Endothelial cell of hepatic sinusoid (primary cell): Measurements from ENCODE around the gene ABITRAM.
"Not testable (repeated sequence)": the region's sequence is repeated elsewhere in the genome, so short reads cannot be mapped to it uniquely, and the experiment has no call there.

Source experiments
- in situ Hi-C: cut with HindIII; loops from 2 replicates; pipeline ENCODE4 v1.10.0; 2017; ENCODE audit warnings: low sequenced_read_pairs

ABITRAM gene, protein sequence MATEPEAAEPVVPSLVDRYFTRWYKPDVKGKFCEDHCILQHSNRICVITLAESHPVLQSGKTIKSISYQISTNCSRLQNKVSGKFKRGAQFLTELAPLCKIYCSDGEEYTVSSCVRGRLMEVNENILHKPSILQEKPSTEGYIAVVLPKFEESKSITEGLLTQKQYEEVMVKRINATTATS

DNA sequence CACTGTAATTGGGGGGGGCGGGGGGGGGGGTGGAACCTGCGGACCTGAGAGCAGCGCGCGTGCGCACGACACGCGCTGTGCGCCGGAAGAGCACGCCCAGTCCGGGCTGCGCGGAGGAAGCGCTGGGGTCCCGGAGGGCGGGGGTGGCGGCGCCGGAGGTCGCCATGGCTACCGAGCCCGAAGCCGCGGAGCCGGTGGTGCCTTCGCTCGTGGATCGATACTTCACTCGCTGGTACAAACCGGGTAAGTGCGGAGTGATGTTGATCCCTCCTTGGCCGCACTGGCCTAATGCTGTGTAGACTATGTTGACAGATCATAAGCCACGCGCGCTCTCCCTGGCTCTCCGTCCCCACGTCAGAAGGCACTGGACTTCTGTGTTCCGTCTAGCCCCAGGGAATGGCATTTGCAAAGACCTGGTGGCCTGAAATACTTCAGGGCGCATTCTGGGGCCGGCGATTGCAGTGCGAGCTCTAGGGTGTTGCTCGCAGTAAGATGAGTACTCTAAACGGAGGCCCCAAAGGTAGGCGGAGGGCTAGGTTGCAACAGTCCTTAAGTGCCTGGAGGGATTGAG, at the start of gene ABITRAM:
Gene ABITRAM (plus strand): TSS at position 78 of the 571 bp plus-strand sequence. CDS start 87 bp downstream, at position 165.
- in situ Hi-C loops = no loop called here

DNA sequence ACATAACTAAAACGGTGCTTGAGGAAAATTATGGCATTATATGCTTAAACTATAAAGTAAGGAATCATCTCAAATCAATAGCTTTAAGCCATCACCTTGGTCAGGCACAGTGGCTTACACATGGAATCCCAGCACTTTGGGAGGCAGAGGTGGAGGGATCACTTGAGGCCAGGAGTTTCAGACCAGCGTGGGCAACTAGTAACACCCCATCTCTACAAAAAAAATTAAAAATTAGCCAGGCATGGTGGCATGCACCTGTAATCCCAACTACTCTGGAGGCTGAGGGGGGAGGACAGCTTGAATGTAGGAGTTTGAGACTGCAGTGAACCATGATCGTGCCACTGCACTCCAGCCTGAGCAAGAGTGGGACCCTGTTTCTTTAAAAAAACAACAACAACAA, 49.5 kb upstream of the ABITRAM start:
- in situ Hi-C loops = no loop called here

DNA sequence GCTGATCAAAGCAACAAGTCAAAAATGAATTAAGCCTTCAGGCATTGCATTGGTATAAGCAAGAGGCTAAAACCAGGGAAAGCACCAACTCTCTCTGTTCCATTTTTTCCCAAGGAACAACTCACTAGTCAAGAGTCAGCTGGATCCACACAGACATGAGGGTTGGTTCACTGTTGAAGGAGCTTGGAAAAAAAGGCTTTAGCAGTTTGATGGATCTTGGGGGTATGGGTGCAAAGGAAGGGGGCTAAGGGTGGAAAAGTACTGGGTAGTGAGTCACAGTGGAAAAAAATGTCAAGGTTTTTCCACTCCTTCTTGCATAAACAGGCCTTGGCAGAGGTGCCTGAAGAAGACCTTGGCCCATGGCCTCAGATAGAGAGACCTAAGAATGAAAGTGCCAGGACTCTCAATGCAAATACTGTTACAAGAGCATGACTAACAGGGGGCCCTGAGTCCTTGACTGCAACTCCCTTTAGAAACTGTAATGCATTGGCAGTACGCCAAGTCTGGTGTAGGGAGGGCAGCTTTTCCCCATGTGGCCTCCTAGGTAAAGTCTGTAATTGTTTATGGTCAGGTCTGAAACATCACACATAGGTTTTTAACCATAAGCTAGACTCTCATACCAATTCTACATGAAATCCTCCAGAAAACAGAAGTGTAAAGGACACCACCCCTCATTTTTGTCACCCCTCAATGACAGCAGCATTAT, 48.4 kb upstream of the ABITRAM start:
- in situ Hi-C loops = no loop called here

DNA sequence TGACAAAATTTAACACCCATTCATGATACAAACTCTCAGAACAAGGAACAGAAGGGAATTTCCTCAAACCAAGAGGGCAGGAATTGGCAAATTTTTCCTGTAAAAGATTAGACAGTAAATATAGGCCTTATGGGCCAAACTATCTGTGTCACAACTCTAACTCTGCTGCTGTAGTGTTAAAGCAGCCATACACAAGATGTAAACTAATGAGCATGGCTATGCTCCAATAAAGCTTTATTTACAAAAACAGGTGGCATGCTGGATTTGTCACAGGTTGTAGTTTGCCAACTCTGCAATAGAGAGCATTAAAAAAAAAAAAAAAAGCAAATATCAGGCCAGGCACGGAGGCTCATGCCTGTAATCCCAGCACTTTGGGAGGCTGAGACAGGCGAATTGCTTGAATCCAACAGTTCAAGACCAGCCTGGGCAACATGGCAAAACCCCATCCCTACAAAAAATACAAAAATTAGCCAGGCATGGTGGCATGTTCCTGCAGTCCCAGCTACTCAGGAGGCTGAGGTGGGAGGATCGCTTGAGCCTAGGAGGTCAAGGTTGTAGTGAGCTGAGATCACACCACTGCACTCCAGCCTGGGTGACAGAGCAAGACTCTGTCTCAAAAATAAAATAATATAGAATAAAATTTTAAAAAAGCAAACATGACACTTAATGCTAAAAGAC, 47.5 kb upstream of the ABITRAM start:
- in situ Hi-C loops = not testable (repeated sequence)

DNA sequence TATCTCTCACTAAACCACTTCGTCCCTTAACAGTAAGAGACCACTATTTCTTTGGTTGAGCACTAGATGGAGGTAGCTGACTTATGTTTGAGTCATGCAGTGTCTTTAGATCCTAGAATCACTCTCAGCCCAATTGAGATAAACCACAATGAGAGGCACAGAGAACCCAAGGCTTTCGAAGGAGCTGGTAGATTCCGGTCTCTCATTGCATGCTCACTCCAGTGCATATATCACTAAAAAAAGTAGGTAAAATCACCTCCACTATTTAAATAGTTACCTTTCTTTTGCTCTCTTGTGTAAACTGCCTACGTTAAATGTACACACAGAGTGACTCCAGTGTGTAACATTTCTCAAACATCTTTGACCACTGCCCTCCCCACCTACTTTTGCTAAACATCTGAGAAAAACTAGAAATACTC, 44.5 kb upstream of the ABITRAM start:
- in situ Hi-C loops = no loop called here

DNA sequence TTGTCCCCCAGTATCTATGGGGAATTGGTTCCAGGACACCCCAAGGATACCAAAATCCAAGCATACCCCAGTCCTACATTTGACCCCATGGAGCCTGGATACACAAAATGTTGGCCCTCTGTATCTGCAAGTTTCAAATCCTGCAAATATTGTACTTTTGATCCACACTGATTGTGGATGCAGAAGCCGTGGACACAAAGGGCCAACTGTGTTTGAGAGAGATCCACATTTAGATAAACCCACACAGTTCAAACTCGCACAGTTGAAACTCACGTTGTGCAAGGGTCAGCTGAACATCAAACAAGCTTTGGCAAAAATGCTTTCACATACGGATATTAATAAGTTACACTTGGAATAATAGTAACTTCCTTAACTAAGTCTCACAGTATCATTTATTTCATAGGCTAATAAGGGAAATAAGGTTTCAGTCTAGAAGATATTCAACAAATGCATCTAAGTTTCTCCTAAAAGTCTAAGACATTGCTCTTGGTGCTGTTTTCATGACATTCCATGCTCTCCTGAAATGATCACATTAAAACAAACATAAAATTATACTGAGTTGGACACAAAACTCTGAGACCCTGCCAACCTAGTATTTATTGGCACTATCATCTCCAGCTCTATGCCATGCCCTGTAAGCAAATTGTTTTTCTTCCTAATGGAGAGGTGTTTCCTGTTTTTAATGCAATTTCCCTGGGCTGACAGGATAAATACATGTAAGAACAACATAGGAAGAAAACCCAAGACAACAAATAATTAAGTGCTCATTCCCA, 39.8 kb upstream of the ABITRAM start:
- in situ Hi-C loops = no loop called here

DNA sequence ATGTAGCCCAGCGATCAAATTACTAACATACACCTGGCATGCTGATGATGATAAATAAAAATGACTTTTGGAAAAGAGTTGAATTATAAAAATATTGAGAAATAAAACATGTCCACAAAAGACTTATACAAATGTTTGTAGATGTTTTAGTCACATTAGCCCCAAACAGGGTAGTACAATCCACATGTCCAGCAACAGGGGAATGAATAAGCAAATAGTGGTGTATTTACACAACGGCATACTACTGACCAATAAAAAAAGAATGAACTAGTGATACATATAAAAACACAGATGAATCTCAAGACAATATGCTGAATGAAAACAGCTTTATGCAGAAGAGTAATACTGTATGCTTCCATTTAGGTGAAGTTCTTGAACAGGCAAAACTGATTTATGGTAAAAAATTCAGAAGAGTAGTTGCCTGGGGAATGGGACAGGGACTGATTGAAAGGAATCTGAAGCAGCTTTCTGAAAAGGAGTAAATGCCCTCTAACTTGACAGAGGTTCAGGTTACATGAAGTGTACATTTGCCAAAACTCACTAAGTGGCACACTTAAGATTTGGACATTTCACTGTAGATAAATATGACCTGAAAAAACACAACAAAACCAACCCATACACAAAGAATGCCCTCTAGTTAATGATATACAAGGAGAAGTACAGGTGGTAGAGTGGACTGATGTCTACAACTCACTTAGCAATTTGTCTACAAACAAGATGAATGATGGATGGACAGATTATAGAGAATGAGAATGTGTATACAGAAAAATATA, 36.7 kb upstream of the ABITRAM start:
- in situ Hi-C loops = no loop called here

DNA sequence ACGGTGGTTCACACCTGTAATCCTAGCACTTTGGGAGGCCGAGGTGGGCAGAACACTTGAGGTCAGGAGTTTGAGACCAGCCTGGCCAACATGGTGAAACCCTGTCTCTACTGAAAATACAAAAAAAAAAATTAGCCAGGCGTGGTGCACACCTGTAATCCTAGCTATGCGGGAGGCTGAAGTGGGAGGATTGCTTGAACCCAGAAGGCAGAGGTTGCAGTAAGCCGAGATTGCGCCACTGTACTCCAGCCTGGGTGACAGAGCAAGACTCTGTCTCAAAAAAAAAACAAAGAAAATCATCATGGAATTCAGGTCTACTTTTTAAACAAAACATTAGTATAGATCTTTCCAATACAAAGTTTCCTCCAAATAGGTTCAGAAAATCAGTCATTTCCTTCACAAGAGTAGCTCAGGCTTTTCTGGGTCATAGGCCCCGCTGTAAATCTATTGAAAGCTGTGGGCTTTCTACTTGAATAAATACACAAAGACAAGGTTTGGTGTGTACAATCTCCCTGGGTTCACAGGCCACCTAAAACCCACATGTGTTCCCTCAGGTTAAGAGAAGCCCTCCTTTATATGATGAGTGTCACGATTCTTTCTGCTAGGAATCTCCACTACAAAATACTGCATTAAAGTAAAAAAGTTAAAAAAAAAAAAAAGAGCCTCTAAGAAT, 35.0 kb upstream of the ABITRAM start:
- in situ Hi-C loops = not testable (repeated sequence)

DNA sequence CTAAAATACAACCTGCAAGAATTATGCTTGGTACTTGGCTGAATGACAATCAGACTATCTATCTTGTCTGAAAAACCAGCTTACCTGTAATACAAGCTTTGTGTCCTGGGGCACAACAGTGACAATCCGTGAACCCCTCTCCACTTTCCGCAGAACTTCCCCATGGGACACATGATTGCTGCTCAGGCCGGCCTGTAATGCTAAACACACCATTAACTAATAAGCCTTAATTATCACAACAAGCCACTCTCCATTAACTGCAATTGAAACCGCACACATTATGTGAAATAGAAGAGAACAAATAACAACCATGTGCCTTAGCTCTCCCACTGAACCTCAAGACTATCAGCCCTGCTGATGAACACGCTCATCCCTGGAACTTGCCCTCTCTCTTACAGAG, 34.0 kb upstream of the ABITRAM start:
- in situ Hi-C loops = loop anchor here (10.0 kb wide), 1 partner anchor 55 kb away; no protein-coding TSS in a partner anchor

DNA sequence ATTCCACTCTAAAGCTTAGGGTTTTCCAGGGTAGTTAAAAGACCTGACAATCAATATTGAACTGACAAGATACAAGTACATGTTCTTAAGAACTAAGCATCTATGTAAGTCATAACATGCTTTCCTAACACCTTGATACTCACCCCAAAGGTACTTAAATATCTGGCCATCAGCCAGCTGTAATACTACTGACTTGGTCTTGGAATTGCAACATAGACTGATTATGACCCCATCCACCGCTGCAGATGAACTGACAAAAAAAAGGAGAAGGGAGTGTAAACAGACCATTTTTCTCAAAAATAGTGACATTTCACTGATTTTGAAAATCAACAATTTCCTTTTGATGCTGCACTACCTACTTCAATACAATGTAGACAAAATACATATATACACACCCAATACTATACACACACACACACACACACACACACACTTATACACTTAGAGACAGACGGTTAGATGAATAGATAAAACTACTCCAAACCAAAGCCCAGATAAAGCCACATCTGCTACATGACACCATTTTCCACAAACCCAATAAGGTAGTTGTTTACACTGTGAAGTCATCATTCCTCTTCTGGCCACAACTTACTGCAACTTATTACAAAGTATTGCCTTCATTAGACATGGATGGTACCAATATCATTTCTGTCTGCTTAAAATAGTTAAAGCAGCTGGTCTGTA, 30.6 kb upstream of the ABITRAM start:
- in situ Hi-C loops = loop anchor here (10.0 kb wide), 1 partner anchor 51 kb away; no protein-coding TSS in a partner anchor

DNA sequence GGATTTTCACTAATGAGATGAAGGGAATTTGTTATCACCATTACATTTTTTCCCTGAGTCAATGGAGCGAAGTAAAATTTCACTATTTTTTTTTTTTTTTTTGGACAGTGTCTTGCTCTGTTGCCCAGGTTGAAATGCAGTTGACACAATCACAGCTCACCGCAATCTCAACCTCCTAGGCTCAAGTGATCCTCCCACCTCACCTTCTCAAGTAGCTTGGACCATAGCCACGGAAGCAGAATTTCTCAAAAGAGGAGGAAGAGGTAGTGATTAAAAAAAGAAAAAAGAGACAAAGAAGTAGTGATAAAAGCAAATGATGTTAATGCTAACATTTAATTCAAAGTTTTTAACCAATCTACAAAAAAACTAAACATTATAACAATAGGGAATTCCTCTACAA, 30.0 kb upstream of the ABITRAM start:
- in situ Hi-C loops = loop anchor here (10.0 kb wide), 1 partner anchor 51 kb away; no protein-coding TSS in a partner anchor

DNA sequence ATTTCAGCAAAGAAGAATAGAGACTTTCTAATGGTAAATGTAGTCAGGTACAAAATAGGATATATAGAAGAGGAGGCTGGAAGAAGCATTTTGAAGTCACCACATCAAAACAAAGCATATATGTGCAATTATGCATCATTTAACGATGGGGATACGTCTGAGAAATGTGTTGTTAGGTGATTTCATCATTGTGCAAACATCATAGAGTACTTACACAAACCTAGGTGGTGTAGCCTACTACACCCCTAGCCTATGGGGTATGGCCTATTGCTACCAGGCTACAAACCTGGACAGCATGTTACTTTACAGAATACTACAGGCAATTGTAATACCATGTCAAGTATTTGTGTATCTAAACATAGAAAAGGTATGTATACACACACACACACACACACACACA, 28.7 kb upstream of the ABITRAM start:
- in situ Hi-C loops = loop anchor here (10.0 kb wide), 1 partner anchor 49 kb away; no protein-coding TSS in a partner anchor

DNA sequence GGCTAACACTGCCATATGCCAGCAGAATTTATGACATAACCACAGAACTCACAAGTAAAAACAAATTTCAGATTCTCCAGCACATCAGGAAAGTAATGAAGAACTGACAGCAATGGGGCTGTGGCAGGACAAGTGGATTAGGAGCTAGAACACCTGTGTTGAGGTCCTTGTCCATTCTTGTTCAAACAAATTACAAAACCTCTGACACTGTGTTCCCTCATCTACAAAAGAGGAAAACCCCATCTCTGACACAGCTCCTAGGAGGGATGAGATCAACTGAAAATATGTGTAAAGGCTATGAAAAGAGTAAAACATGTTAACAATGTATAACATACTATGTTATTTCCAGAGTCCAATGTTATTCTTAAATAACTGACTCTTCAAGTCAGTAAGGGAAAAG, 23.8 kb upstream of the ABITRAM start:
- in situ Hi-C loops = no loop called here

DNA sequence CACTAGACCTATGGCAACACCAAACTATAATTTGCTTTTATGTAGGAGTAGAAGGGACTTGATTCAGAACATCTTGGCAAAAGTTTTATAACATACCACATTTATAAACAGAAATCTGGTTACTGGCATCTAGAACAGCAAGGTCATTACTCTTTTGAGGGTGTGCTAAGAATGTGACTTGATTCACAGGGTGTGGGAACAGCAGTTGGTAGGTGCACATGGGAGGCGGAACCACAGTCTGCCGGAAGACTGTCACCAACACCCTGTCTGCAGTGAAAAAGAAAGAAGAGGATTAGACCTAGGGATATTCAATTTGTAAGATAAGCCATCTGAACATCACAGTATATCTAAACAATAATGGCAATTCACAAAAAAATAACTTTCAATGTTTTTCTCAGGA, 23.3 kb upstream of the ABITRAM start:
- in situ Hi-C loops = no loop called here

DNA sequence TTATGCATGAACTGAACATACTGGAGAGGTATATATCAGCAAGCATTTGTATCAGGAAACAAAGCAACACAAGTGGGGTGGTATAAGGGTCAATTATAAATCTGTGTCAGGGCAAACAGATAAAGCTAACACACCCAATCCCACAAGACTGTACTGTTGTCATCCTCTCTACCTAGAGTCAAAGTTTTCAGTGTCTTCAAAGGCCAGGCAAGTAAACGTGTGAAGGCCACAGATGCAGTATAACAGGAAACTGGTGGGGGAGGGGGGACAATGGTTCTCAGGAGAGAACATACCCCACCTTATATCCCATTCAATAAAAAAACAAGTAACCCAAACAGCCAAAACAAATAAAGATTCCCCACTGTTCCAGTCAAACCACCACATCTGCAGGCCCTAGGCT, 22.4 kb upstream of the ABITRAM start:
- in situ Hi-C loops = no loop called here

DNA sequence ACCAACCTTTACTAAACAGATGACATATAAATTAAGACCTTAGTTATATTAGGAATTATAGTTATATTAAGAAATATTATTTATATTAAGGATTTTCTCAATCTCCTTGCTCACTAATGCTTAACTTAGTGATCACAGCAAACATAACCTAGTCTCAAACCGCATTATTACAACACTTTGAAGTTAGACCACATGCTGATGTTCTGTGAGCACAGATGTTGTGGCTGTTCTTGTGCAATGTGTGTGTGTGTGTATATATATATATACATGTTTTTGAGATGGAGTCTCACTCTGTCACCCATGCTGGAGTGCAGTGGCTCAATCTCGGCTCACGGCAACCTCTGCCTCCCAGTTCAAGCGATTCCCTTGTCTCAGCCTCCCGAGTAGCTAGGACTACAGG, 20.8 kb upstream of the ABITRAM start:
- in situ Hi-C loops = no loop called here

DNA sequence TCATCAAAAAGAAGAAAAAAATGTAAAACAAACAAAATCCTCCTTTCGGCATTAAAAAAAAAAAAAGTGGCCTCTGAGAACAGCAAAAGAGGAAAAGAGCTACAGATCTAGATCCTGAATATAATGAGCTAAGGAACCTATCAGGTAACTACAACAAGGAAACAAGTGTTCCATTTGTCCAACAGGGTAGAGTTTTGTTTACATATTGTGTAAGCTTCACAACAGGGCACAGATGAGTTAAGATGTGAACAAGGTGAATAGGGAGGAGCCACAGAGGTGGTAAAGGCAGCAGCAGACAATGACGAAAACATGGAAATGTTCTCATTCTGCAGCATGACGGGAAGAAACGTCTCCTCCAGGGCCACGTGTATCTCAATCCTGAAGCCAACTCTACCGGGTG, 14.7 kb upstream of the ABITRAM start:
- in situ Hi-C loops = no loop called here

DNA sequence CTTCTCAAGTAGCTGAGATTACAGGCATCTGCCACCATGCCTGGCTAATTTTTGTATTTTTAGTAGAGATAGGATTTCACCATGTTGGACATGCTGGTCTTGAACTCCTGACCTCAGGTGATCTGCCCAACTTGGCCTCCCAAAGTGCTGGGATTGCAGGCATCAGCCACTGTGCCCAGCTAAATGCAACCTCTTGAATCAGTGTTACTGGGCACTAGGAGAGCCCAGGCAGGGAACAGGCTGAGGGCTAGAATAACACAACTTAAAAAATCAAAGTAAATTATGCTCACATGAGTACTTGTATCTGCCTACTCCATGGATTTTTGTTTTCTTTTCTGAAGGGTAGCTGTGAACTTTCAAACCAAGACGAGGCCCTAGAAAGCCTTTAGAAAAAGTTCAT, 13.8 kb upstream of the ABITRAM start:
- in situ Hi-C loops = not testable (repeated sequence)

DNA sequence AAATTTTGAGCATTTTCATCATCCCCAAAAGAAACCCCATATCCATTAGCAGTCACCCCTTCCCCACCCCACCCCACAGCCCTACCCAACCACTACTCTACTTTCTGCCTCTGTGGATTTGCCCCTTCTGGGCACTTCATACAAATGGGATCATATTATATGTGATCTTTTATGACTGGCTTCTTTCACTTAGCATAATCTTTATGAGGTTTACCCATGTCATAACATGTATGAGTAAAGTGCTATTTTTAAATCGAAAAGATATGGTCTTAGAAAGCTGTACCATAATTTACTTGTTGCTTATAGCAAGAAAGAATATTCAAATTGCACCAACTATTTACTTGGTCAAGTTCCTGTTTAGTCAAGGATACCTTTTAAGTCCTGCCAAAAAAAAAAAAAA, 13.0 kb upstream of the ABITRAM start:
- in situ Hi-C loops = no loop called here
